Astrocyte of the spinal cord (primary cell): ENCODE measurements around the gene PDE6A.

Source experiments
- DNase-seq: peaks from one replicate; pipeline ENCODE4 v3.0.0; 2011; ENCODE audit warnings: low read depth, low spot score
- H3K4me3 ChIP-seq: 2 replicates; pipeline ENCODE4 v1.5.1; 2011; ENCODE audit warnings: low read depth, mild to moderate bottlenecking, low read length, moderate library complexity
- CTCF ChIP-seq: IDR thresholded peaks from 2 replicates; pipeline ENCODE4 v1.5.1; 2012; ENCODE audit warnings: low read depth, mild to moderate bottlenecking, low read length, inconsistent platforms
- in situ Hi-C: cut with HindIII; loops from 2 replicates; pipeline ENCODE4 v1.10.0; 2017; ENCODE audit warnings: low sequenced_read_pairs

PDE6A gene

GRCh38 chr5:149911031-149911430 is 33.6 kb downstream of the PDE6A start:
- no peak overlapping the region for H3K4me3 ChIP-seq
- in situ Hi-C loops: no loop called here
- no peak for DNase-seq
- TF ChIP-seq CTCF: no peak

- no peak for DNase-seq
- TF ChIP-seq CTCF: no peak
- no peak overlapping the region for H3K4me3 ChIP-seq
- in situ Hi-C loops: no loop called here
Measured at GRCh38 chr5:149907828-149908227, 36.8 kb downstream of the PDE6A start.

GRCh38 chr5:149904977-149905376 is 39.6 kb downstream of the PDE6A start:
- in situ Hi-C loops: no loop called here
- TF ChIP-seq CTCF: peak; percentile 1
- DNase-seq: no peak
- H3K4me3 ChIP-seq: no peak overlapping the region

- in situ Hi-C loops: no loop called here
- H3K4me3 ChIP-seq: no peak overlapping the region
- DNase-seq: no peak
- no peak for TF ChIP-seq CTCF
Measured at GRCh38 chr5:149904293-149904886, 40.2 kb downstream of the PDE6A start.

- in situ Hi-C loops: no loop called here
- no peak overlapping the region for H3K4me3 ChIP-seq
- TF ChIP-seq CTCF: no peak
- DNase-seq: no peak
Measured at GRCh38 chr5:149903404-149903803, 41.2 kb downstream of the PDE6A start.

GRCh38 chr5:149902177-149902576 is 42.4 kb downstream of the PDE6A start:
- DNase-seq: no peak
- H3K4me3 ChIP-seq: no peak overlapping the region
- in situ Hi-C loops: no loop called here
- TF ChIP-seq CTCF: no peak

GRCh38 chr5:149901511-149901910 is 43.1 kb downstream of the PDE6A start:
- no peak for DNase-seq
- in situ Hi-C loops: no loop called here
- no peak overlapping the region for H3K4me3 ChIP-seq
- no peak for TF ChIP-seq CTCF
